TTC549 (cell line): ENCODE results near the gene SLC31A1.
"Not testable (repeated sequence)": the region's sequence is repeated elsewhere in the genome, so short reads cannot be mapped to it uniquely, and the experiment has no call there.

Experiments used
- FAIRE-seq: peaks from 2 replicates; lab custom pipeline; 2012; peaks lifted over from hg19 to GRCh38; lab: Jason Lieb, UNC

The SLC31A1 gene

GRCh38 chr9:113266174-113266573 is 44.8 kb downstream of the SLC31A1 start:
- no peak for FAIRE-seq

DNA sequence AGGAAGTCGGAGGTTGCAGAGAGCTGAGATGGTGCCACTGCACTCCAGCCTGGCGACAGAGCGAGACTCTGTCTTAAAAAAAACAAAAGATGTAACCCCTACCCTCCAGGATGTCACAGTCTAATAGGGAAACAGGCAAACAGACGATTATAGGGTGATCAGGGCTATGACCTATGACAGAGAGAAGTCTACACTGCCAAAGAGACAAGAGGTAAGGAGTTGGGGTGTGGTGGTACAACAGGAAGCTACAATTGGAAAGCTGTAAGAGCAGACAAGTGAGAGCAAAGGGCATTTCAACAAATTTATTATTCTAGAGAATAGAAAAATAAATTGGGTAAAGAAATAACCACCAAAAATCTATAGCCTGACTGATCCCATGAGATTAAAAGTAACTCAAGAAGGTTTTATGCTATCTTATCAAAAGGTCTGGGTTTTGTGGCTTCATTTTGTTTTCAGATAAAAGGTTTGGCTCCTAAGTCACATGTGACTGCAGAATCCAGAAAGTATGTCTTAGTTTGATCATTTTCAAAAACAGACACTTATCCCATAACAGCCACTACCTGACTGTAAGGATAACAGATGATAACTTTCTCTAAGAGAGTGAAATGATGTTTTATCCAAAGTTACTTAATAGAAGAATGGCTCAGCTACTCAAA is 46.7 kb downstream of the SLC31A1 start:
- no peak for FAIRE-seq

- FAIRE-seq = no peak
Observed at GRCh38 chr9:113269355-113269754, 48.0 kb downstream of the SLC31A1 start.

DNA sequence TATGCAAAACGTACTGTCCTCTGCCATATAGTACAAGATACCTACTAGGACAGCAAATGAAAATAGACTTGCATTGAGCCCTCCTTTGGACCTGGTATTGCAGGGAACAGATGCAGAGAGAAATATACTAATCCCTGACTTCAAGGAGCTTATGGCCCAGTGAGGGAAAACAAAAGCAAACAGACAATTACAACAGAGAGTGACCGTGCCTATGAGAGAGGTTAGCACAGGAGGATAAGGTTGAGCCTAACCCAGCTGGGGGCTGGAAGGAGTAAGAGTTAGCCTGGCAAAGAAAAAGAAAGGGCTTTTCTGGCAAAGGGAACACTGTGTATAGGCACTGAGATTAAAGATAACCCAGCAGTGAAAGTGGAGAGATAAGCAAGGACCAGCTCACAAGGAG is 48.5 kb downstream of the SLC31A1 start:
- no peak for FAIRE-seq

DNA sequence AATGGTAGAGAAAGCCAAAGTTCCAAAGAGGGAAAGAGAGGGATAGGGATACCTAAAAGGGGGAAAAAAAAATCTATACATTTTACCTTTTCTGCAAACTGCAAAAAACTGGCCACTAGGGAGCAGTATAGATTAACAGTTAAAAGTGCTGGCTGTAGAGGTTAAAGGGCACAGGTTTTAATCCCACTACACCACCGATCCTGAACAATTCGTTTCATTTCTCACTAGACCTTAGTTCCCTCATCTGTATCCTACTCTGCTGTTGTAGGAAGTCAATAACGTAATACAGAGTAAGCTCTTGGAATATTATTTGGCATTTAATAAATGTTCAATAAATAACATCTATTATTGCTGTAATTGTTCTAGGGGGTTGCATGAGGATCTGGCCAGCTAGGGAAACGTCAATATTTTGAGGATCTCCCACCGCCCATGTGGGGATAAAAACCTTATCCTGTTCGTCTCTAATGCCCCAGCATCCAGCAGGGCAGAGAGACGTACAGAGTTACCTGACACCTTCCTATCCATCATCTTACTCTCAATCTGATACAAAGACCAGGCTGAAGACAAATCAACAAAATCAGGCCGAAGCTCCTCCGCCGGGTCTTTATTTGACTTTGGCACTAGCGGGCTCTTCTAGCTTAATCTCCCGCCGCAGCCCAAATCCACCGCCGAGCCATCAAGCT is 53.3 kb downstream of the SLC31A1 start:
- FAIRE-seq = no peak

DNA sequence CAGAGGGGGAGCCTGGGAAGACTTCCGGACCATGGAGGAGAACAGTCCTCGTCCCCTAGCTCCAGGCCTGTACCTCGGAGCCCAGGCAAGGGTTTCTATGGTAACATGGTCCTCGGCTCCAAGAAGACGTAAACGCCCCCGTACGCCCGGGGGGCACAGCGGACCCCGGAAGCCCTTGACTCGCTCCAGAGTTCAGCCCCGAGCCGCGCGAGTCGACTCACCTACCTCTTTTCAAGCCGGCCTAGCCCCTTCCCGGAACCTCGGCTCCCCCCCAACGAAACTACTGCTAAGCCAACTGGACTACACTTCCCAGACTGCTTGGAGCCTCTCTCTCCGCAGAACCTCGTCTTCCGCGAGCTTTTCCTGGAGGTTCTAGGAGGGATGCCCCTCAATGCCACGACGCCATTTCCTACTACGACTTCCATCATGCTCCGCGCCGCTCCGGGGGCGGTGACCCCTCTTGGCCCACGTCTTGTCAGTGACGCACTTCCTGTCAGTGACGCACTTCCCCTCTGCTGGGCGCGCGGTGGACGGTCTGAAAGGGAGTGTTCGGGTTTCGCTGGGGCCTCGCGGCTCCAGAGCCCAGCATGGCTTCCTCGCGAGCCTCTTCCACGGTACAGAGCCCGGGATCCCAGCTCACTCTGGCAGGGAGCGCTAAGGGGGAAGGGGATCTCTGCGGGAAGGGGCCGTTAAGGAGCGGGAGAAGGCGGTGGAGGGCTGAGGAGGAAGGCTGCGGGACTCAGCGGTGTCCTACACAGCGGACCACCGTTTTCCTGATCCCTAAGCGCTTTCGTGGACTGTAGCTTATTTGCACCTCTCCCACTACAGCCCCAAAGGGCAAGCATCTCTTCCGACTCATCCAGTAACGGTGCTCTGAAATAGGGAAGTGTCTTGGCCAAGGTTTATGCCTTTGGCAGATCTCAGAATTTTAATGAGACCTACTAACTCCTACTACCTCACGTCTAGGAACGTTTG is 54.1 kb downstream of the SLC31A1 start, which contains the start of the genes CDC26 and PRPF4:
Gene CDC26, minus strand, starts transcription at position 416 of the 975 bp plus-strand sequence. CDS start 3,065 bp downstream, outside the sequence.
Gene PRPF4, plus strand, starts transcription at position 502 of the 975 bp plus-strand sequence. Its CDS starts 86 bp downstream, at position 588.
- peak; percentile 88 for FAIRE-seq

DNA sequence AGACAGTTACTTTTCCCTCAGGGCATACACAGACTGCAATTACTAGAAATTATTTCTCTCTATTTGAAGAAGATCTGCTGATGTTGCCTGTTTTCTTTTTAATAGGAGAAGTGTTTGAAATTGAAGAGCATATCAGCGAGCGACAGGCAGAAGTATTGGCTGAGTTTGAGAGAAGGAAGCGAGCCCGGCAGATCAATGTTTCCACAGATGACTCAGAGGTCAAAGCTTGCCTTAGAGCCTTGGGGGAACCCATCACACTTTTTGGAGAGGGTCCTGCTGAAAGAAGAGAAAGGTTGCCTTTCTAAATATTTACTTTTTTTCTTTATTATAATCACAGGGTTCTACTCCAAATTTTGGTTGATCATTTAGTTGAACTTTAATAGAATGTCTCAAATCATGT is 57.5 kb downstream of the SLC31A1 start:
- FAIRE-seq = no peak

GRCh38 chr9:113281356-113281755 is 60.0 kb downstream of the SLC31A1 start:
- no peak for FAIRE-seq

DNA sequence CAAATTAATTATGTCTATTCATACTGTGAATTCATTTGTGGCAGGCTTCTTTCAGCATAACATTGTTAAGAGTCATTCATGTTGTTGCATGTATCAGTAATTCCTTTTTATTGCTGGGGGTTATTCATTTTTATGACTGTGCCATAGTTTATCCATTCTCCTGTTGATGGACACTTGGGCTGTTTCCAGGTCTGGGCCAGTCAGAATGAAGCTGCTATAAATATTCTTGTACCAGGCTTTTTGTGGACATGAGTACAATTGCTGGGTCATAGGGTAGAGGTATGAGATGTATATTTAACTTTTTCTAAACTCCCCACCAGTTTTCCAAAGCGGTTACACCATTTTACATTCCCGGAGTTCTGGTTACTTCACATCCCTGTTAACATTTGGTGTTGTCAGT is 67.7 kb downstream of the SLC31A1 start:
- no peak for FAIRE-seq

DNA sequence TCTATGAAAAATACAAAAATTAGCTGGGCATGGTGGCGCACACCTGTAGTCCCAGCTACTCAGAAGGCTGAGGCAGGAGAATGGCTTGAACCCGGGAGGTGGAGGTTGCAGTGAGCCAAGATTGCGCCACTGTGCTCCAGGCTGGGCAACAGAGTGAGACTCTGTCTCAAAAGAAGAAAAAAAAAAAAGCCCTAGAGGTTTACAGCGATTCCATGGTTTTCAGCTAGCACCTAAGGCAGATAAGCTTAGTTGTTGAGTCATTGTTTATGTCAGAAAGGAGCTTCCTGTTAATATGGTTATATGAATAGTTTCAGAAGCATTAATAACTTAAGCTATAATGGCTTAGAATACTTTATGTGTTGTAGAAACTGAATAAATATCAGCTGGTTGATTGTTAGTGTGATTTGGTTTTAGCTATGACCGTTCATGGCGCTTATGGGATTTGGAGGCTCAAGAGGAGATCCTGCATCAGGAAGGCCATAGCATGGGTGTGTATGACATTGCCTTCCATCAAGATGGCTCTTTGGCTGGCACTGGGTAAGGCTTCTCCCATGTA is 68.8 kb downstream of the SLC31A1 start:
- no peak for FAIRE-seq

DNA sequence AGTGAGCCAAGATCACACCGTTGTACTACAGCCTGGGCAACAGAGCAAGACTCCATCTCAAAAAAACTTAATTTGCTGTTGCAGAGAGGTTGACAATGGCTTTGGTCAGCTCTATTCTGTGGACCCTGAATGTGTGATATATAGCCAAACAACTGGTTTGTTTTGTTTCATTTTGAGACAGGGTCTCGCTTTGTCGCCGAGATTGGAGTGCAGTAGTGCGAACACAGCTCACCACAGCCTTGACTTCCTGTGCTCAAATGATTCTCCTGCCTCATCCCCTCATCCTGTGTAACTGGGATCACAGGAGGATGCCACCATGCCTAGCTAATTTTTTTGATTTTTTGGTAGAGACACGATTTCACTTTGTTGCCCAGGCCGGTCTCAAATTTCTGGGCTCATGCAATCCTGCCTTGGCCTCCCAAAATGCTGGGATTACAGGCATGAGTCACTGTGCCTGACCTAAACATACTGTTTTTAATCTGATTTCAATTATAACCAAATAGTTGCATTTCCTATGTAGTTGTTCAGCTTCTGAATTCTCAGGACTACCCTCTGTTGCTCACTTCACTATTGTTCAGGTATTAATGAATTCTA is 72.0 kb downstream of the SLC31A1 start:
- no peak for FAIRE-seq

- FAIRE-seq = not testable (repeated sequence)
Observed at GRCh38 chr9:113296247-113296646, 74.9 kb downstream of the SLC31A1 start.

- no peak for FAIRE-seq
Observed at GRCh38 chr9:113296796-113297558, 75.6 kb downstream of the SLC31A1 start.

DNA sequence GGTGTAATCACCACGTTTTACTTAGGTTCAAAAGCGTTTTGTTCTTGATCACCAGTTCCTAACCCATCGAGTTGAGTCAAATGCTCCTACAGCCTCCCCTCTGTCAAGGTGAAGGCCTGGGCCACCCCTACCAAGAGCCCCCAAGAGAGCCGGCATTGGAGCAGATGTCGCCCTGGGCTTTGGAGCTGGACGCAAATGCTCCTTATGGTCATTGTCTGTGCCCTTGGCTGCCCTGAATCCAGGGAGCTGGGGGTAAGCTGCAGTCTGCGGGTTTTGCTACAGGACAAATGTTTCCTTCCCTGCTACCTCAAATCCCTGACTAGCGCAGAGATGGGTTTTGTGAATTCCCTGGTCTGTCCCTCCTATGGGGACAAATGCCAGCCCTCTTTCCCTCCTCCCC is 77.0 kb downstream of the SLC31A1 start:
- FAIRE-seq = no peak

- FAIRE-seq = no peak
Observed at GRCh38 chr9:113298924-113299770, 77.8 kb downstream of the SLC31A1 start.

GRCh38 chr9:113299800-113300292 is 78.5 kb downstream of the SLC31A1 start:
- no peak for FAIRE-seq

DNA sequence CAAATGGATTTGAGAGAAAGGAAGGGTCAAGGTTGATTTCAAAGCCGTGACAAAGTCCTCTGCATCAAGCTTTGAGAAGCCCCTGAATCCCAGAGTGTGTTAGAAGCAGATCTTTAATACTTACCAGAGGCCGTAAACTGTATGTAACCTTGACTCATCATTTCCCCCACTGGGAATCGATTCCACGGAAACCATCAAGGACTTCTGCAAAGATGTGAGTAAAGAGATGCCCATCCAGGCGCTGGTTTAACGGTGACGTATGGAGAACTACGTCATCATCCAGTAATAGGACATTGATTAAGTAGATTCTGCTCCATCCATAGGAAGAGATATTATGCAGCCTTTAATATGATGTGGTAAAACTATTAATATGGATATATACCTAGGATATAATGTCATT is 80.2 kb downstream of the SLC31A1 start:
- FAIRE-seq = no peak

DNA sequence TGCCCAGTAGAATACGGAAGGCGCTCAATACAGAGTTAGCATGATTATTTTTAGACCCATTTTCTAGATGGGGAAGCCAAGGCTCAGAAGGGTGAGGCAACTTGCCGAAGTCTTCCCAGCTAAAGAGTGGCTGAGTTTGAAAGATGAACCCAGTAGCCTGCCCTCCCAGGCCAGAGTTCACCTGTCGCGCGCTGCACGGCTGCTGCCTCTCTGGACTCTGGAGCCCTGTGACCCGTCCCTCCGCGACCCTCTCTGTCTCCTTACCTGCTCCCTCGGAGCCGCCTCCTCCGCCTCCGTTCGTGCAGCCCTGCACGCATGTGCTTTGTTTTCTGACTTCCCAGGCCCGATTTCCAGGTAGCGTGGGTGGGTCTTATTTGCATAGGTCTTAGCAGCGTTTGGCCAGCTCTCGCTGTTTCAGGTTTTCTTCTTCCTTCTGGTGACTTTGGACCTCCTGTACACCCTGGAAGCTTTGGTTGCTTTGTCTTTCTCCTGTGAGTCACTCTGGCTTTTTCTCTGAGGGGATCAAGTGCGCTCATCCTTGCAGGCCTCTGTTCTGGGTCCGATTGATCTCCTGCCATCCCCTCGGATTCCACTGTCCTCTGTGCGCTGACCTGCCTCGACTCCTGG is 81.6 kb downstream of the SLC31A1 start, which contains the start of gene RNF183:
Gene RNF183, minus strand, starts transcription at position 585 of the 627 bp plus-strand sequence. CDS start 5,192 bp downstream, outside the sequence.
- no peak for FAIRE-seq

DNA sequence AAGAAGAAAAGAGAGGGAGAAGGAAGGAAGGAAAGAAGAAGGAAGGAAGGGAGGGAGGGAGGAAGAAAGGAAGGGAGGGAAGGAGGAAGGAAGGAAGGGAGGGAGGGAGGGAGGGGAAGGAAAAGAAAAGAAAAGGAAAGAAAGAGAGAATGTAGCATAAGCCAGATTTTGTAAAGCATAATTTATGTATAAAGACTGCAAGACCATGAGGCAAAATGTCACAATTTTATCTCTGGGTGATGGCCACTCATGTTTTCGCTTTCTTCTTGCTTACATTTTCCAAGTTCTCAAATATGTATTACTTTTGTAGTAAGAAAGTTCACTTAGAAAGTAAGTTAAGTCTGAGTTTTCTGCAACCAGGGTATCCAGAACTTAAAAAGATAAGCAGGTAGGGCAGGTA is 85.2 kb downstream of the SLC31A1 start:
- no peak for FAIRE-seq
